H1 (cell line): ENCODE measurements around the gene ARID5B. TPM values are rescaled to one million over a fixed set of nuclear protein-coding genes. Genes with fewer than 3 reads are reported as not detected.

Experiments used
- CTCF ChIA-PET: fragments of 300-600 bp; sonication (Branson Sonifier 250); formaldehyde crosslinking; loops from one replicate; lab custom pipeline; 2021; ENCODE audit not compliant: partially characterized antibody; lab: Charles Lee
- POLR2A ChIA-PET: fragments of 300-600 bp; sonication (Branson Sonifier 250); formaldehyde crosslinking; loops from one replicate; lab custom pipeline; 2021; ENCODE audit warnings: inconsistent platforms; ENCODE audit not compliant: partially characterized antibody; lab: Charles Lee
- DNase-seq, 2 experiments: peaks; one replicate each; pipeline versions ENCODE4 v3.0.0 to v3.0.0-alpha.2; 2010 to 2022; ENCODE audit warnings: low spot score in 2 of 2, low read depth in 1 of 2, mixed read lengths in 1 of 2
- FAIRE-seq: peaks from 2 replicates; lab custom pipeline; 2011; peaks lifted over from hg19 to GRCh38; lab: Jason Lieb, UNC
- H2AFZ ChIP-seq: 2 replicates; pipeline ENCODE4 v1.8.1; 2012; ENCODE audit warnings: low read length, inconsistent platforms
- H2AK5ac ChIP-seq: 2 replicates; pipeline ENCODE4 v1.6.1; 2013; ENCODE audit warnings: low read depth, low read length
- H2BK120ac ChIP-seq: replicated peaks from 2 replicates; pipeline ENCODE3; 2013; ENCODE audit warnings: low read depth, low read length, inconsistent platforms
- H2BK12ac ChIP-seq: 2 replicates; pipeline ENCODE4 v1.6.1; 2013; ENCODE audit warnings: low read depth, low read length
- H2BK15ac ChIP-seq: 2 replicates; pipeline ENCODE4 v1.6.1; 2013; ENCODE audit warnings: low read length
- H2BK20ac ChIP-seq: 2 replicates; pipeline ENCODE4 v1.6.1; 2013; ENCODE audit warnings: low read length
- H2BK5ac ChIP-seq: 2 replicates; pipeline ENCODE4 v1.6.1; 2013; ENCODE audit warnings: low read depth, low read length
- H3K14ac ChIP-seq: 2 replicates; pipeline ENCODE4 v1.6.1; 2013; ENCODE audit warnings: inconsistent platforms; ENCODE audit not compliant: insufficient read length
- H3K18ac ChIP-seq: 2 replicates; pipeline ENCODE4 v1.6.1; 2013; ENCODE audit warnings: low read length; ENCODE audit errors: extremely low read depth
- H3K23ac ChIP-seq: 2 replicates; pipeline ENCODE4 v1.6.1; 2013; ENCODE audit warnings: inconsistent platforms; ENCODE audit not compliant: insufficient read length
- H3K23me2 ChIP-seq: 2 replicates; pipeline ENCODE4 v1.6.1; 2013; ENCODE audit warnings: low read depth, low read length
- H3K27ac ChIP-seq: 2 replicates; pipeline ENCODE4 v1.6.1; 2011; ENCODE audit warnings: low read depth, low read length, inconsistent platforms
- H3K27me3 ChIP-seq, 4 experiments: replicated peaks in 1 of 4; 1 replicate in 1 of 4; 2 replicates in 3 of 4; pipeline versions ENCODE4 v1.6.1 to v1.8.1; 2011 to 2013; ENCODE audit warnings: low read length in 3 of 4, mild to moderate bottlenecking in 3 of 4, inconsistent platforms in 2 of 4, mixed read lengths in 2 of 4, moderate library complexity in 1 of 4; ENCODE audit not compliant: control insufficient read depth in 3 of 4, insufficient read depth in 3 of 4; ENCODE audit errors: extremely low read depth in 1 of 4
- H3K36me3 ChIP-seq, 4 experiments: 2 replicates each; pipeline versions ENCODE4 v1.6.1 to v1.8.1; 2011 to 2013; ENCODE audit warnings: mild to moderate bottlenecking in 4 of 4, low read length in 3 of 4, moderate library complexity in 2 of 4, control low read depth in 1 of 4, inconsistent platforms in 1 of 4; ENCODE audit not compliant: insufficient read depth in 4 of 4, control insufficient read depth in 2 of 4
- H3K4ac ChIP-seq: replicated peaks from 2 replicates; pipeline ENCODE3; 2013; ENCODE audit warnings: low read length, low read depth, mixed read lengths, inconsistent platforms; ENCODE audit not compliant: insufficient read length
- H3K4me1 ChIP-seq, 4 experiments: replicated peaks in 1 of 4; 1 replicate in 1 of 4; 2 replicates in 3 of 4; pipeline versions ENCODE4 v1.6.1 to v1.8.1; 2011 to 2013; ENCODE audit warnings: low read length in 3 of 4, inconsistent platforms in 2 of 4, mixed read lengths in 1 of 4; ENCODE audit not compliant: insufficient read depth in 4 of 4, control insufficient read depth in 3 of 4
- H3K4me2 ChIP-seq, 2 experiments: 2 replicates each; pipeline versions ENCODE4 v1.6.1 to v1.8.1; 2011 to 2013; ENCODE audit warnings: low read depth in 2 of 2, low read length in 2 of 2, control low read depth in 1 of 2, inconsistent platforms in 1 of 2, mild to moderate bottlenecking in 1 of 2; ENCODE audit not compliant: insufficient read depth in 1 of 2
- H3K4me3 ChIP-seq, 4 experiments: fragments of 200-600, 300-600 bp in 1 of 4; sonication (generic), shearing (Covaris generic), sonication (Bioruptor Twin) in 1 of 4; 2 replicates each; pipeline versions ENCODE4 v1.5.1 to v1.8.1; 2011 to 2016; ENCODE audit warnings: low read length in 4 of 4, low read depth in 3 of 4, control low read depth in 2 of 4, inconsistent platforms in 2 of 4, mild to moderate bottlenecking in 2 of 4, mixed read lengths in 1 of 4, moderate library complexity in 1 of 4; ENCODE audit not compliant: insufficient read depth in 2 of 4; ENCODE audit errors: extremely low read depth in 1 of 4
- H3K56ac ChIP-seq: replicated peaks from 2 replicates; pipeline ENCODE3; 2013; ENCODE audit warnings: low read depth, mild to moderate bottlenecking, mixed read lengths, low read length, inconsistent platforms; ENCODE audit not compliant: insufficient read length
- H3K79me1 ChIP-seq: 2 replicates; pipeline ENCODE4 v1.6.1; 2013; ENCODE audit warnings: low read depth, low read length, control low read depth
- H3K79me2 ChIP-seq, 2 experiments: 2 replicates each; pipeline versions ENCODE4 v1.6.1 to v1.8.1; 2012 to 2013; ENCODE audit warnings: low read length in 2 of 2, mild to moderate bottlenecking in 2 of 2, inconsistent platforms in 1 of 2; ENCODE audit not compliant: insufficient read depth in 2 of 2, control insufficient read depth in 1 of 2
- H3K9ac ChIP-seq, 4 experiments: replicated peaks in 1 of 4; 1 replicate in 1 of 4; 2 replicates in 3 of 4; pipeline versions ENCODE4 v1.6.1 to v1.8.1; 2011 to 2013; ENCODE audit warnings: low read depth in 3 of 4, low read length in 3 of 4, control low read depth in 2 of 4, mild to moderate bottlenecking in 2 of 4, moderate library complexity in 2 of 4, inconsistent platforms in 1 of 4; ENCODE audit errors: extremely low read depth in 1 of 4
- H3K9me3 ChIP-seq, 2 experiments: 2 replicates each; pipeline versions ENCODE4 v1.6.1 to v1.8.1; 2012 to 2013; ENCODE audit warnings: mild to moderate bottlenecking in 2 of 2, moderate library complexity in 2 of 2, control low read depth in 1 of 2, inconsistent platforms in 1 of 2, low read depth in 1 of 2, low read length in 1 of 2, mixed read lengths in 1 of 2; ENCODE audit not compliant: insufficient read depth in 2 of 2
- H4K20me1 ChIP-seq, 2 experiments: replicated peaks in 1 of 2; 2 replicates each; pipeline versions ENCODE3 to v1.8.1; 2011 to 2013; ENCODE audit warnings: inconsistent platforms in 2 of 2, low read length in 2 of 2, mild to moderate bottlenecking in 1 of 2; ENCODE audit not compliant: insufficient read depth in 2 of 2, control insufficient read depth in 1 of 2
- H4K5ac ChIP-seq: 2 replicates; pipeline ENCODE4 v1.6.1; 2013; ENCODE audit warnings: low read length, low read depth, mixed read lengths, inconsistent platforms; ENCODE audit not compliant: insufficient read length
- H4K8ac ChIP-seq: 2 replicates; pipeline ENCODE4 v1.8.0; 2013; ENCODE audit warnings: mild to moderate bottlenecking, moderate library complexity, low read length, inconsistent platforms; ENCODE audit not compliant: insufficient read depth; ENCODE audit errors: extremely low read depth
- H4K91ac ChIP-seq: replicated peaks from 2 replicates; pipeline ENCODE3; 2013; ENCODE audit warnings: low read length, mixed read lengths, inconsistent platforms; ENCODE audit not compliant: insufficient read length
- SUZ12 ChIP-seq: fragments of 200-600 bp; sonication (generic); IDR thresholded peaks from 2 replicates; pipeline ENCODE4 v1.6.1; 2012; ENCODE audit warnings: mild to moderate bottlenecking, inconsistent platforms, low read length, moderate library complexity, mixed read lengths
- TEAD4 ChIP-seq: IDR thresholded peaks from 2 replicates; pipeline ENCODE4 v1.6.1; 2012; ENCODE audit warnings: low read depth, low read length, inconsistent platforms, mixed read lengths
- WGBS, 2 experiments: shearing (Covaris generic) in 1 of 2; methylation state at CpG; one replicate each; pipeline versions ENCODE4 v1.1.6 to v1.1.7; 2013 to 2015; ENCODE audit warnings: low lambda C conversion rate in 2 of 2, mixed read lengths in 2 of 2, inconsistent platforms in 1 of 2, low coverage in 1 of 2, missing lambda C conversion rate in 1 of 2; ENCODE audit not compliant: insufficient replicate concordance in 2 of 2, insufficient coverage in 1 of 2, insufficient read length in 1 of 2; ENCODE audit errors: extremely low coverage in 1 of 2, missing lambda C conversion rate in 1 of 2; 5-methylcytosine and 5-hydroxymethylcytosine counted together
- polyA plus RNA-seq, 7 experiments: library from polyadenylated mRNA; depleted of rRNA in 3 of 7; stranded (reverse) in 5 of 7; unstranded in 2 of 7; fragments of >200 nt in 5 of 7; fragments of 200-250 nt in 2 of 7; gene quantifications; 1 replicate in 5 of 7; 2 replicates in 1 of 7; 4 replicates in 1 of 7; pipeline versions ENCODE4 v1.2.1 to v1.2.3, GENCODE V29; 2011 to 2013; ENCODE audit warnings: missing spikeins in 2 of 7, mixed read lengths in 2 of 7
- total RNA-seq: library from RNA; stranded (reverse); fragmentation: NEBNext Ultra II Directional; extraction: Animal tissue kit (Norgen Biotek cat#: 25700); gene quantifications from 2 replicates; pipeline ENCODE4 v1.2.1, GENCODE V29; 2021
- TF ChIP-seq, protein P1 (sequence below): IDR thresholded peaks from 2 replicates; pipeline ENCODE4 v1.6.1; 2012; ENCODE audit warnings: low read length, inconsistent platforms

ARID5B gene
- total and polyA plus RNA-seq, 2 of the 8 experiments (the other 6 are each of a cell fraction or from before 2014, with no cell fraction given), result 0.21 to 1.1 TPM

DNA sequence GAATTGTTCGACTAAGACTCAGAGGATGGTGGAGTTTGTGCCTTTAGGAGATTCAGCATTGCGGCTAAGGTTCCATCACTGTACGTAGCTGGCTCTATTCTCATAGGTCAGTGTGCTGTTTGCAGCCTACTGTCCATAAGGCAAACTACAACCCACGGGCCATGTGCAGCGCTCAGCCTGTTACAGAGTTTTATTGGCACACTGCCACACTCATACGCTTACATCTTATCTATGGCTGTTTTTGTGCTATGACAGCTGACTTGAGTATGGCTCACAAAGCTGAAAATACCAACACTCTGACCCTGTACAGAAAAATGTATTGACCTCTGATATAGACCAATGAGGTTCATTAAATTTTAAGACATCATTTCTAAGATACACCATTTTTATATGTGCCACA, 114.5 kb downstream of the ARID5B start:
- CTCF ChIA-PET, result no interaction called here
- POLR2A ChIA-PET, result no interaction called here

More for the DNA sequence above, 114.5 kb downstream of the ARID5B start:
- Histone ChIP-seq H3K4ac (no peak overlapping the region), H2BK120ac (no peak overlapping the region), H3K14ac (no peak overlapping the region), H3K56ac (no peak overlapping the region), H4K20me1 (no peaks in the 10 kb centered on the region), H3K27me3 (no peaks in the 10 kb centered on the region), H3K9ac (no peak overlapping the region), H3K4me2 (no peak overlapping the region), H4K8ac (no peak overlapping the region), H2BK5ac (no peak overlapping the region), H3K79me2 (no peaks in the 10 kb centered on the region), H3K79me1 (no peaks in the 10 kb centered on the region), H2BK12ac (no peak overlapping the region), H3K27ac (no peak overlapping the region), H3K23ac (no peak overlapping the region), H2BK15ac (no peak overlapping the region), H2BK20ac (no peak overlapping the region), H3K4me3 (no peak overlapping the region), H2AK5ac (no peak overlapping the region), H3K18ac (no peak overlapping the region), H2AFZ (no peak overlapping the region), H3K4me1 (peaks cover 0 to 6% (median 4%) of the 10 kb centered on the region in 4 experiments; a peak in 4 of 7 replicates), H3K23me2 (no peaks in the 10 kb centered on the region), H3K36me3 (no peaks in the 10 kb centered on the region), H3K9me3 (no peaks in the 10 kb centered on the region), H4K5ac (no peak overlapping the region), H4K91ac (no peak overlapping the region)
- FAIRE-seq (no peak), DNase-seq (no peak)
- 93% methylated on average over 6 of the region's 6 CpGs; no CpG with 5 or more reads in 1 of the 2 experiments for WGBS, 2 experiments
- TF ChIP-seq SUZ12 (no peak), TEAD4 (no peak)
- TF ChIP-seq, protein P1, sequence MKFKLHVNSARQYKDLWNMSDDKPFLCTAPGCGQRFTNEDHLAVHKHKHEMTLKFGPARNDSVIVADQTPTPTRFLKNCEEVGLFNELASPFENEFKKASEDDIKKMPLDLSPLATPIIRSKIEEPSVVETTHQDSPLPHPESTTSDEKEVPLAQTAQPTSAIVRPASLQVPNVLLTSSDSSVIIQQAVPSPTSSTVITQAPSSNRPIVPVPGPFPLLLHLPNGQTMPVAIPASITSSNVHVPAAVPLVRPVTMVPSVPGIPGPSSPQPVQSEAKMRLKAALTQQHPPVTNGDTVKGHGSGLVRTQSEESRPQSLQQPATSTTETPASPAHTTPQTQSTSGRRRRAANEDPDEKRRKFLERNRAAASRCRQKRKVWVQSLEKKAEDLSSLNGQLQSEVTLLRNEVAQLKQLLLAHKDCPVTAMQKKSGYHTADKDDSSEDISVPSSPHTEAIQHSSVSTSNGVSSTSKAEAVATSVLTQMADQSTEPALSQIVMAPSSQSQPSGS, result no peak
